Right lobe of liver (tissue), 4 donors: Measurements from ENCODE around the gene TRIM69.

ENCODE experiments used
- POLR2A ChIP-seq: fragments of 450-650 bp; IDR thresholded peaks from one replicate; pipeline ENCODE4 v1.6.1; 2017; ENCODE audit warnings: antibody characterized with exemption, mild to moderate bottlenecking
- TF ChIP-seq, protein P1 (sequence below), 4 donors: fragments of 200-600 bp in 3 of 4; fragments of 450-650 bp in 1 of 4; IDR thresholded peaks; one replicate each; pipeline versions ENCODE4 v1.5.1 to v1.8.0; 2016 to 2022; ENCODE audit warnings: antibody characterized with exemption in 4 of 4, mild to moderate bottlenecking in 2 of 4
- donor health status: DM: no; HTN: no; CAD: no.
- donor health status: DM: no; HTN: no; CAD: no.
- donor health status: DM: no; HTN: yes; CAD: no.

GRCh38 chr15:44726136-44726535, 10.2 kb upstream of the TRIM69 start:
- TF ChIP-seq, protein P1, sequence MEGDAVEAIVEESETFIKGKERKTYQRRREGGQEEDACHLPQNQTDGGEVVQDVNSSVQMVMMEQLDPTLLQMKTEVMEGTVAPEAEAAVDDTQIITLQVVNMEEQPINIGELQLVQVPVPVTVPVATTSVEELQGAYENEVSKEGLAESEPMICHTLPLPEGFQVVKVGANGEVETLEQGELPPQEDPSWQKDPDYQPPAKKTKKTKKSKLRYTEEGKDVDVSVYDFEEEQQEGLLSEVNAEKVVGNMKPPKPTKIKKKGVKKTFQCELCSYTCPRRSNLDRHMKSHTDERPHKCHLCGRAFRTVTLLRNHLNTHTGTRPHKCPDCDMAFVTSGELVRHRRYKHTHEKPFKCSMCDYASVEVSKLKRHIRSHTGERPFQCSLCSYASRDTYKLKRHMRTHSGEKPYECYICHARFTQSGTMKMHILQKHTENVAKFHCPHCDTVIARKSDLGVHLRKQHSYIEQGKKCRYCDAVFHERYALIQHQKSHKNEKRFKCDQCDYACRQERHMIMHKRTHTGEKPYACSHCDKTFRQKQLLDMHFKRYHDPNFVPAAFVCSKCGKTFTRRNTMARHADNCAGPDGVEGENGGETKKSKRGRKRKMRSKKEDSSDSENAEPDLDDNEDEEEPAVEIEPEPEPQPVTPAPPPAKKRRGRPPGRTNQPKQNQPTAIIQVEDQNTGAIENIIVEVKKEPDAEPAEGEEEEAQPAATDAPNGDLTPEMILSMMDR (IDR thresholded peaks at IDR 0.05): no peak
- no peak for TF ChIP-seq POLR2A
